ENCODE measurements around the gene IFT20.
"Not testable (repeated sequence)": the region's sequence is repeated elsewhere in the genome, so short reads cannot be mapped to it uniquely, and the experiment has no call there.

IFT20 gene

DNA sequence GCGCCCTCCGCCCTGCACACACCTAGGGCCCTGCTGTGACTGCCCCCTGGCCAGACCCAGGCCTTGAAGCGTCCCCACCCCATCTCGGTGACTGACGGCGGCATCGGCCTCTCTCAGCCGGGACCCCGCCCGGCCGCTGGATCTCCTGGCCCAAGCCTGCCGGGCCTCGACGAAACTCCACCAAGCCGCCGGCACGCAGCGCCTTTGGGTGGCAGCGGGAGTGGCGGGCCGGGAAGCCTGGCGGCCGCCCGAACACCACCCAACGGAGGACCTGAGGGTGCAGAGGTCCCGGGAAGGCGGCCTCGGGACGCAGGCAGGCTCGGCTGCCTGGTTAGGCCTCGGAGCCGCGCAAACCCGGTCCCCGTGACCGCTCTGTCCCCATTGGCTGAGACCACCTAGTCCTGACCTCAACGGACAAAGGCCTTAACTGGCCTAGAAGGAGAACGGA, 28.3 kb downstream of the IFT20 start:
- no peak for DNase-seq

- no peak for DNase-seq
Observed at GRCh38 chr17:28298449-28298848, 36.8 kb downstream of the IFT20 start.

DNA sequence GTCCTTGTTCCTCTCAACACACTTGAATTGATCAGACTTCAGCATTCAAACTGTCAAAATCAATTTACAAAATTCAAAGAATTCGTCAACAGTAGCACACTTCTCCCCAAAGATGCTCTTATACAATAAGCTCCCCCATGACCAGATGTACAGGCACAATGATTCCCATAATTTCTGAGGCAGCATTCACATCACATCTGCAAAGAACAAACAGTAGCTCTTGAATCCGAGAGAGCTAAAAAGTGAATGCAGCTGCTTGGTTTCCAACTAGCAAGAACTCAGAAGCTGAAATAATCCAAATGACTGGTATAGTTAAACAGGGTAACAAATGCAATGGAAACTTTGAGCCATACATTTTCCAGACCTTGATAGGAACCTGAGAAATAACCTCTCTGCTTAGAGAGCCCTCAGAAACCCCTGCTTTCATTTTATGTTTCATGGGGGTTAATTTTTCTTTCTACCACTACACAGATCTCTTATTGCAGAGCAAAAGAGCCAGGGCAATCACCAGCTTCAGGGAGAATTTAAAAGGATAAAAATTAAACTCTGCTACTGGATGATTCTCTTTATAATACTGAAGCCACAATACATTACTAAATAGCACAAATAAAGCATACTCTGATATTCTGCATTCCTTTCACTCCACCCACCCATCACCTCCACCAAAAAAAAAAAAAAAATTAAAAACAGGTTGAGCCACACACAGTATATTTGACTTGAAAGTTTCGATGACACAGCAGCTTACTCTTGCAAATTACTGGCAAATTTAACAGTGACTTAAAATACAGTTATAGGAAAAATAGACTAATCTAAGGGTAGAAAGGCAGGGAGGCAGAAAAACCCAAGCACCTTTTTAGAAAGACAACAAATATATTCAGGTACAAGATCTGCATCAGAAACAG, 39.3 kb downstream of the IFT20 start:
- DNase-seq, result no peak

DNA sequence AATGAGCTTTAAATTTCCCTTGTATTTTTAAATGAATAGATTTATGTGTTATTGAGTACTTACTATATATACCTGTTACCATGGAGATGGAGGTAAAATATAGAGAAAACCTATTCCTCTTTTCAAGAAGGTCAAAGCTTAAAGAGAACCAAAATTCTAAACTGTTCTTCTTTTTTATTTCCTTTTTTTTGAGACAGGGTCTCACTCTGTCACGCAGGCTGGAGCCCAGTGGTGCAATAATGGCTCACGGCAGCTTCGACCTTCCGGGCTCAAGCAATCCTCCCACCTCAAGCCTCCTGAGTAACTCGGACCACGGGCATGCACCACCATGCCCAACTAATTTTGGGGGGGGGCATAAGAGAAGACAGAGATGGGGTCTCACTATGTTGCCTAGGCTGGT, 41.3 kb downstream of the IFT20 start:
- DNase-seq, result no peak

GRCh38 chr17:28292878-28293277, 42.4 kb downstream of the IFT20 start:
- not testable (repeated sequence) for DNase-seq

DNA sequence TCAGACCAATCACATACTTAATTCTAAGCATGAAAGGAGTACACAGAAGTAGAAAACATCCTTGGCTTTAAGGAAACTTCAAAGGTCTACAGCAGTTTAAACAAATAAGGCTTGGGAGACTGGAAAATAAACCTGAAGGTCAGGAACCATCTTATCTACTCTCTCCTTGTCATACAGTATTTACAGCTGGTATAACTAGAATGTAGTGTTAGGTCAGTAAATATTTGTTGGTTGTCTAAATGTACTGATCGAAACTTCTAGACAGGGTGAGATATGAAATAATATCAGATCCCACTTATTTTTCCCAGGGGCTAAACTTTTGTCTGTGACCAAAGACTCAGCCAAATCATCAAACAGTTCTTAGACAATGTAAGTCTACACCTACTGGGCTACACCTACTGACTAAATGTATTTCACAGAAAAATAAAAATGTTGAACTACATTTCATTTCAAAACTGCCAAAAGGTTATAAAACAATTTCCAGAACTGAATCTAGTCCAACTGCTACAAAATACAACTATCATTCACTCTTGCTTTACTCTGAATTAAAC, 43.4 kb downstream of the IFT20 start:
- no peak for DNase-seq

DNA sequence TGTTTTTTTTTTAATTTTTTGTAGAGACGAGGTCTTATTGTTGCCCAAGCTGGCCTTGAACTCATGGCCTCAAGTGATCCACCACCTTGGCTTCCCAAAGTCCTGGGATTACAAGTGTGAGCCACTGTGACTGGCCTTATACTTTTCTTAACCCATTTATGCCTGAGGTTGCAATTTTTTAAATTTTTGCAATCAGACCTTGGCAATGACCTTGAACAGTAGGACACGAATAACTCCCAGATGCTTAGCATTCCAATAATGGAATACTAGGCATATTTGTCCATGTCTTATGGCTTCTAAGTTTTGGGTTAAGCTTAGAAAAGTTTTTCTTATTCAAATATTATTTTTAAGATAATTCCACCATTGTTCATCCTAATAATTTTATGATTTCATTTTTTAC, 44.6 kb downstream of the IFT20 start:
- DNase-seq, result no peak

GRCh38 chr17:28285965-28286364, 49.3 kb downstream of the IFT20 start:
- DNase-seq, result no peak

GRCh38 chr17:28282596-28282995, 52.7 kb downstream of the IFT20 start:
- no peak for DNase-seq

GRCh38 chr17:28280826-28281225, 54.4 kb downstream of the IFT20 start:
- DNase-seq, result no peak

DNA sequence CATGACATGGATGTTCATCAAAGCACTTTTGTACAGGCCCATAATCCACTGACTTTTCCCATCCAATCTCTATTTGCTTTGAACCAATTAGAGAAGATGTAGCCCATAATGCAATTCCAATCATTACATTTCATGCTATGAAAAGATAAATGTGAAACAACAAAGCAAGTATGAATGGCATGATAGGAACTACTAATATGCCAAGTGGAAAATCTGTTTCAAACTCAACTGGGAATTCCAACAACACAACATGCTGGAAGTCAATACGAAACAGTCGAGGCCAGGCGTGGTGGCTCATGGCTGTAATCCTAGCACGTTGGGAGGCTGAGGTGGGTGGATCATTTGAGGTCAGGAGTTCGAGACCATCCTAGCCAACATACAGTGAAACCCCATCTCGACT, 55.9 kb downstream of the IFT20 start:
- no peak for DNase-seq
